SK-N-MC (cell line): ENCODE measurements around the gene SLC25A42.

Experiments used
- EZH2 ChIP-seq: fragments of 200-600 bp; sonication (generic); IDR thresholded peaks from one replicate; pipeline ENCODE4 v1.6.1; 2017; ENCODE audit warnings: antibody characterized with exemption
- POLR2AphosphoS5 ChIP-seq: IDR thresholded peaks from 2 replicates; pipeline ENCODE4 v1.6.1; 2012; ENCODE audit warnings: mild to moderate bottlenecking, low read depth, low read length, borderline replicate concordance

- no peak for TF ChIP-seq EZH2
- peak; percentile 58; the same call in 1 of the 2 replicates for TF ChIP-seq POLR2AphosphoS5
Observed at GRCh38 chr19:19032420-19033175, 31.2 kb upstream of the SLC25A42 start.
